Vagina (tissue), 2 donors: ENCODE results near the gene PIP4K2C.

Experiments
- CTCF ChIP-seq, 3 experiments: fragments of 450-650 bp in 2 of 3; fragments of 200-600 bp in 1 of 3; sonication (generic) in 1 of 3; IDR thresholded peaks; one replicate each; pipeline ENCODE4 v1.5.1; 2017 to 2019; ENCODE audit warnings: antibody characterized with exemption in 3 of 3, mild to moderate bottlenecking in 2 of 3, moderate library complexity in 2 of 3
- POLR2A ChIP-seq, 2 donors: fragments of 450-650 bp; IDR thresholded peaks; one replicate each; pipeline ENCODE4 v1.6.1; 2017; ENCODE audit warnings: antibody characterized with exemption in 2 of 2, mild to moderate bottlenecking in 2 of 2, moderate library complexity in 2 of 2
- POLR2AphosphoS5 ChIP-seq, 2 donors: sonication (generic); formaldehyde crosslinking; IDR thresholded peaks; one replicate each; pipeline ENCODE4 v1.9.0; 2017; ENCODE audit warnings: antibody characterized with exemption in 2 of 2, mild to moderate bottlenecking in 2 of 2, low read depth in 1 of 2; ENCODE audit not compliant: insufficient read depth in 1 of 2

GRCh38 chr12:57554453-57554852 is 36.5 kb upstream of the PIP4K2C start:
- TF ChIP-seq POLR2AphosphoS5 (IDR thresholded peaks at IDR 0.05; ENCODE audit: insufficient read depth in 1 of 2, low read depth in 1 of 2) (no peak), CTCF (IDR thresholded peaks at IDR 0.05) (no peak), POLR2A (IDR thresholded peaks at IDR 0.05) (no peak)
